CD14-positive monocyte (primary cell): Measurements from ENCODE around the gene RALGAPA1. TPM values are rescaled to one million over a fixed set of nuclear protein-coding genes. Genes with fewer than 3 reads are reported as not detected.

Experiments
- DNase-seq, 3 donors: peaks; one replicate each; pipeline ENCODE4 v3.0.0-alpha.2; 2011 to 2022
- H2AFZ ChIP-seq: 2 replicates; pipeline ENCODE4 v1.6.0; 2012; ENCODE audit warnings: mild to moderate bottlenecking, low read depth, low read length, inconsistent platforms; ENCODE audit not compliant: insufficient read depth, poor library complexity, severe bottlenecking
- H3K27ac ChIP-seq, 2 donors: 1 replicate in 1 of 2; 2 replicates in 1 of 2; pipeline ENCODE4 v1.5.1; 2012 to 2013; ENCODE audit warnings: low read length in 2 of 2, control low read depth in 1 of 2, inconsistent platforms in 1 of 2, low read depth in 1 of 2, mild to moderate bottlenecking in 1 of 2
- H3K27me3 ChIP-seq, 2 donors: one replicate each; pipeline versions ENCODE4 v1.6.0 to v1.6.1; 2011 to 2013; ENCODE audit warnings: low read length in 2 of 2; ENCODE audit not compliant: control insufficient read depth in 2 of 2, insufficient read depth in 2 of 2
- H3K36me3 ChIP-seq, 2 donors: replicated peaks in 1 of 2; 1 replicate in 1 of 2; 2 replicates in 1 of 2; pipeline versions ENCODE4 v1.5.1 to v1.6.1; 2012 to 2013; ENCODE audit warnings: low read length in 2 of 2, control low read depth in 1 of 2, inconsistent platforms in 1 of 2, mild to moderate bottlenecking in 1 of 2; ENCODE audit not compliant: insufficient read depth in 2 of 2, control insufficient read depth in 1 of 2
- H3K4me1 ChIP-seq, 2 donors: 1 replicate in 1 of 2; 2 replicates in 1 of 2; pipeline versions ENCODE4 v1.5.1 to v1.6.1; 2012 to 2013; ENCODE audit warnings: low read length in 2 of 2, control low read depth in 1 of 2, inconsistent platforms in 1 of 2, mild to moderate bottlenecking in 1 of 2, moderate library complexity in 1 of 2; ENCODE audit not compliant: insufficient read depth in 2 of 2, control insufficient read depth in 1 of 2
- H3K4me2 ChIP-seq: replicated peaks from 2 replicates; pipeline ENCODE3; 2012; ENCODE audit warnings: low read length, moderate library complexity, mild to moderate bottlenecking; ENCODE audit not compliant: poor library complexity, severe bottlenecking; ENCODE audit errors: extremely low read depth
- H3K4me3 ChIP-seq, 3 experiments: fragments of 200-600 bp in 1 of 3; sonication (generic) in 1 of 3; replicated peaks in 1 of 3; 1 replicate in 2 of 3; 2 replicates in 1 of 3; pipeline ENCODE4 v1.5.1; 2011 to 2013; ENCODE audit warnings: low read length in 3 of 3, mild to moderate bottlenecking in 3 of 3, control low read depth in 2 of 3, low read depth in 2 of 3, inconsistent platforms in 1 of 3, moderate library complexity in 1 of 3
- H3K79me2 ChIP-seq: 2 replicates; pipeline ENCODE4 v1.6.0; 2012; ENCODE audit warnings: mild to moderate bottlenecking, control low read depth, inconsistent platforms, low read length, moderate library complexity; ENCODE audit not compliant: insufficient read depth
- H3K9ac ChIP-seq: 2 replicates; pipeline ENCODE4 v1.6.0; 2017; ENCODE audit warnings: low read length, mild to moderate bottlenecking; ENCODE audit not compliant: insufficient read depth, poor library complexity, severe bottlenecking
- H3K9me3 ChIP-seq, 2 donors: replicated peaks in 1 of 2; 1 replicate in 1 of 2; 2 replicates in 1 of 2; pipeline versions ENCODE4 v1.5.1 to v1.6.1; 2012 to 2013; ENCODE audit warnings: low read length in 2 of 2, control low read depth in 1 of 2; ENCODE audit not compliant: control insufficient read depth in 1 of 2, insufficient read depth in 1 of 2
- H4K20me1 ChIP-seq: 2 replicates; pipeline ENCODE4 v1.6.0; 2012; ENCODE audit warnings: mild to moderate bottlenecking, low read length, control low read depth, moderate library complexity; ENCODE audit not compliant: insufficient read depth
- H3K27ac Mint-ChIP-seq, 7 donors: one replicate each; pipeline ENCODE4 v1.8.0; 2020; ENCODE audit warnings: mild to moderate bottlenecking in 7 of 7, mixed read lengths in 7 of 7, moderate library complexity in 6 of 7, inconsistent platforms in 2 of 7
- H3K27me3 Mint-ChIP-seq, 3 donors: one replicate each; pipeline ENCODE4 v1.8.0; 2021 to 2022; ENCODE audit warnings: low read depth in 3 of 3, mild to moderate bottlenecking in 3 of 3, mixed read lengths in 3 of 3, moderate library complexity in 3 of 3, inconsistent platforms in 1 of 3
- H3K36me3 Mint-ChIP-seq, 2 donors: one replicate each; pipeline ENCODE4 v1.8.0; 2020; ENCODE audit warnings: mixed read lengths in 2 of 2, inconsistent platforms in 1 of 2, mild to moderate bottlenecking in 1 of 2
- H3K4me1 Mint-ChIP-seq: one replicate; pipeline ENCODE4 v1.8.0; 2020; ENCODE audit warnings: mild to moderate bottlenecking, mixed read lengths
- H3K4me3 Mint-ChIP-seq, 2 donors: one replicate each; pipeline ENCODE4 v1.8.0; 2020; ENCODE audit warnings: mild to moderate bottlenecking in 2 of 2, mixed read lengths in 2 of 2, moderate library complexity in 1 of 2
- H3K9me3 Mint-ChIP-seq, 7 donors: one replicate each; pipeline ENCODE4 v1.8.0; 2020 to 2022; ENCODE audit warnings: mixed read lengths in 7 of 7, mild to moderate bottlenecking in 6 of 7, moderate library complexity in 6 of 7, inconsistent platforms in 2 of 7
- WGBS: methylation state at CpG from one replicate; pipeline ENCODE4 v1.1.5; 2013; ENCODE audit warnings: missing lambda C conversion rate; ENCODE audit not compliant: insufficient coverage; 5-methylcytosine and 5-hydroxymethylcytosine counted together
- intact Hi-C, 2 donors: fragments of 100-400 bp; cut with micrococcal nuclease; formaldehyde crosslinking; loops; one replicate each; pipeline versions ENCODE4 v1.15.0 to v1.15.1; 2023
- polyA plus RNA-seq, 3 donors: library from polyadenylated mRNA; depleted of rRNA in 1 of 3; unstranded in 2 of 3; stranded (reverse) in 1 of 3; fragments of 300-500 nt in 2 of 3; fragments of >200 nt in 1 of 3; fragmentation: Illumina TruSeq in 2 of 3; gene quantifications; 1 replicate in 2 of 3; 2 replicates in 1 of 3; pipeline ENCODE4 v1.2.3, GENCODE V29; 2012 to 2021
- TF ChIP-seq, protein P1 (sequence below): fragments of 200-600 bp; IDR thresholded peaks from one replicate; pipeline ENCODE4 v1.8.0; 2022; ENCODE audit warnings: antibody characterized with exemption, mild to moderate bottlenecking

The RALGAPA1 gene
- polyA plus RNA-seq, 3 donors, result 3.2 to 7.4 (median 4.1) TPM

DNA sequence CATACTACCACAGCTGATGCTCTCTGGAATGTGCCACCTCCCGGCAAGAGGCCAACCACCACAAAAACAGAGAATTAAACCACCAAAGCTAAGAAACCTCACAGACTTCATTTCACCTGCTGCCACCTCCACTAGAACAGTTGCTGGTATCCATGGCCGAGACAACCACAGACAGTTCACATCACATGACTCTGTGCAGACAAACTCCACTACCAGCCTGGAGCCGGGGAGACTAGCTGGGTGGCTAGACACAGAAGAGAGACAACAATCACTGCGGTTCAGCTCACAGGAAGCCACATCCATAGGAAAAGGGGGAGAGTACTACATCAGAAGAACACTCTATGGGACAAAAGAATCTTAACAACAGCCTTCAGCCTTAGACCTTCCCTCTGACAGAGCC lies 78.2 kb downstream of the RALGAPA1 start:
- no peak overlapping the region for H3K27ac ChIP-seq
- H3K4me2 ChIP-seq, result no peak overlapping the region
- no peaks in the 10 kb centered on the region for H3K27me3 ChIP-seq
- TF ChIP-seq, protein P1, sequence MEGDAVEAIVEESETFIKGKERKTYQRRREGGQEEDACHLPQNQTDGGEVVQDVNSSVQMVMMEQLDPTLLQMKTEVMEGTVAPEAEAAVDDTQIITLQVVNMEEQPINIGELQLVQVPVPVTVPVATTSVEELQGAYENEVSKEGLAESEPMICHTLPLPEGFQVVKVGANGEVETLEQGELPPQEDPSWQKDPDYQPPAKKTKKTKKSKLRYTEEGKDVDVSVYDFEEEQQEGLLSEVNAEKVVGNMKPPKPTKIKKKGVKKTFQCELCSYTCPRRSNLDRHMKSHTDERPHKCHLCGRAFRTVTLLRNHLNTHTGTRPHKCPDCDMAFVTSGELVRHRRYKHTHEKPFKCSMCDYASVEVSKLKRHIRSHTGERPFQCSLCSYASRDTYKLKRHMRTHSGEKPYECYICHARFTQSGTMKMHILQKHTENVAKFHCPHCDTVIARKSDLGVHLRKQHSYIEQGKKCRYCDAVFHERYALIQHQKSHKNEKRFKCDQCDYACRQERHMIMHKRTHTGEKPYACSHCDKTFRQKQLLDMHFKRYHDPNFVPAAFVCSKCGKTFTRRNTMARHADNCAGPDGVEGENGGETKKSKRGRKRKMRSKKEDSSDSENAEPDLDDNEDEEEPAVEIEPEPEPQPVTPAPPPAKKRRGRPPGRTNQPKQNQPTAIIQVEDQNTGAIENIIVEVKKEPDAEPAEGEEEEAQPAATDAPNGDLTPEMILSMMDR, result no peak
- Mint-ChIP-seq H3K4me1 (peaks cover 2% of the 10 kb centered on the region), H3K4me3 (no peak overlapping the region), H3K27ac (no peak overlapping the region), H3K9me3 (peaks cover 0 to 6% (median 1%) of the 10 kb centered on the region in 7 donors), H3K36me3 (peaks cover 33 to 37% of the 10 kb centered on the region in 2 donors), H3K27me3 (peaks cover 0 to 1% (median 0%) of the 10 kb centered on the region in 3 donors)
- no peak overlapping the region for H3K9ac ChIP-seq
- no peaks in the 10 kb centered on the region for H3K9me3 ChIP-seq
- peaks cover 0 to 3% of the 10 kb centered on the region in 2 donors for H3K36me3 ChIP-seq
- no peak for DNase-seq
- no peaks in the 10 kb centered on the region for H3K4me1 ChIP-seq
- intact Hi-C loops, result no loop called here
- no peaks in the 10 kb centered on the region for H3K79me2 ChIP-seq
- no peak overlapping the region for H2AFZ ChIP-seq
- H4K20me1 ChIP-seq, result no peaks in the 10 kb centered on the region
- H3K4me3 ChIP-seq, result no peak overlapping the region
- WGBS, result 93% methylated on average over 2 of the region's 4 CpGs

DNA sequence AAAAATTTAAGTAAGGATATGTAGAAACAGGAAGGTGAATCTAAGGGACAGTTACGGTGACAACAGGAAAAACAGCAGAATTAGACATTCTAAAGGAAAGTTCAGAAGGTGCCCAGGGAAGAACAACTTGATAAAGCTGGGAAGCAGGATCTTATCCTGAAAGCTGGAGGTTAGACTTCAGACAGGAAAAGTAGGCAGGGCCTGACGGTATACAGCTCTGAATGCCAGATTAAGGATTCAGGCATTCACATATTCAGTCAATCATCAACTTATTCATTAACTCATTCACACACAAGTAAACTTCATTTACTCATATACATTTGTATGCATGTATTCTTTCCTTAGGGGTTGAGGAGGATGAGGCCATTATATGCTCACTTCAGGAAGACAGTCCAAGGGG lies 81.3 kb downstream of the RALGAPA1 start:
- intact Hi-C loops, result no loop called here
- Histone ChIP-seq H3K4me2 (no peak overlapping the region), H3K4me3 (no peak overlapping the region), H3K36me3 (peaks cover 0 to 3% of the 10 kb centered on the region in 2 donors), H4K20me1 (no peaks in the 10 kb centered on the region), H2AFZ (no peak overlapping the region), H3K79me2 (no peaks in the 10 kb centered on the region), H3K4me1 (no peaks in the 10 kb centered on the region), H3K27me3 (no peaks in the 10 kb centered on the region), H3K27ac (no peak overlapping the region), H3K9ac (no peak overlapping the region), H3K9me3 (no peaks in the 10 kb centered on the region)
- TF ChIP-seq, protein P1, result no peak
- Mint-ChIP-seq H3K4me1 (peaks cover 2% of the 10 kb centered on the region), H3K27ac (no peak overlapping the region), H3K36me3 (peaks cover 21 to 39% of the 10 kb centered on the region in 2 donors), H3K9me3 (peaks cover 0 to 3% (median 0%) of the 10 kb centered on the region in 7 donors), H3K4me3 (no peak overlapping the region), H3K27me3 (peaks cover 0 to 1% (median 0%) of the 10 kb centered on the region in 3 donors)
- WGBS, result 64% methylated on average over 1 of the region's 2 CpGs
- DNase-seq, result no peak
